SK-N-SH (cell line): ENCODE data around the gene HERC3.

Source experiments
- CTCF ChIP-seq: fragments of 200-600 bp; sonication (generic); IDR thresholded peaks from 2 replicates; pipeline ENCODE4 v1.6.1; 2017; ENCODE audit warnings: antibody characterized with exemption, mild to moderate bottlenecking, moderate library complexity
- EP300 ChIP-seq, 2 experiments: IDR thresholded peaks; 2 replicates each; pipeline versions ENCODE4 v1.4.0 to v1.6.1; 2012; ENCODE audit warnings: borderline replicate concordance in 1 of 2, low read depth in 1 of 2, low read length in 1 of 2
- EZH2phosphoT487 ChIP-seq: fragments of 200-600 bp; sonication (generic); IDR thresholded peaks from 2 replicates; pipeline ENCODE4 v1.6.1; 2017; ENCODE audit warnings: low read depth, mixed run types, mild to moderate bottlenecking, antibody characterized with exemption, moderate library complexity, borderline replicate concordance
- IRF3 ChIP-seq: fragments of 150-350 bp; IDR thresholded peaks from 2 replicates; pipeline ENCODE4 v1.6.1; 2016; ENCODE audit warnings: mild to moderate bottlenecking, low read depth, low read length
- MAX ChIP-seq: IDR thresholded peaks from 2 replicates; pipeline ENCODE4 v1.4.0; 2012; ENCODE audit warnings: low read depth
- MEF2A ChIP-seq: IDR thresholded peaks from 2 replicates; pipeline ENCODE4 v1.4.0; 2012; ENCODE audit warnings: low read depth, borderline replicate concordance
- MXI1 ChIP-seq: IDR thresholded peaks from 2 replicates; pipeline ENCODE4 v1.6.1; 2012; ENCODE audit warnings: mild to moderate bottlenecking, low read depth, low read length, improper control_type of control experiment
- NFIC ChIP-seq: IDR thresholded peaks from 2 replicates; pipeline ENCODE4 v1.4.0; 2012; ENCODE audit warnings: borderline replicate concordance
- POLR2AphosphoS5 ChIP-seq: IDR thresholded peaks from 2 replicates; pipeline ENCODE4 v1.6.1; 2012; ENCODE audit warnings: low read depth, low read length
- SIN3A ChIP-seq: IDR thresholded peaks from 2 replicates; pipeline ENCODE4 v1.6.1; 2012; ENCODE audit warnings: low read depth, mild to moderate bottlenecking, low read length, moderate library complexity, borderline replicate concordance
- TAF1 ChIP-seq: IDR thresholded peaks from 2 replicates; pipeline ENCODE4 v1.6.1; 2012; ENCODE audit warnings: low read depth, mild to moderate bottlenecking, low read length, moderate library complexity, borderline replicate concordance
- USF1 ChIP-seq: IDR thresholded peaks from 2 replicates; pipeline ENCODE4 v1.4.0; 2012; ENCODE audit warnings: low read depth, borderline replicate concordance
- YY1 ChIP-seq: IDR thresholded peaks from 2 replicates; pipeline ENCODE4 v1.4.0; 2012; ENCODE audit warnings: low read depth, mild to moderate bottlenecking

GRCh38 chr4:88567591-88567990 is 24.7 kb upstream of the HERC3 start:
- TF ChIP-seq CTCF = no peak
- no peak for TF ChIP-seq MEF2A
- no peak for TF ChIP-seq EZH2phosphoT487
- TF ChIP-seq NFIC = no peak
- TF ChIP-seq IRF3 = no peak
- TF ChIP-seq MXI1 = no peak
- no peak for TF ChIP-seq EP300 (IDR thresholded peaks at IDR 0.05; ENCODE audit: borderline replicate concordance in 1 of 2, low read depth in 1 of 2, low read length in 1 of 2)
- no peak for TF ChIP-seq YY1
- no peak for TF ChIP-seq SIN3A
- no peak for TF ChIP-seq TAF1
- no peak for TF ChIP-seq USF1
- TF ChIP-seq POLR2AphosphoS5 = no peak
- TF ChIP-seq MAX = no peak
